Left lung (tissue), 10 donors: ENCODE data around the gene GRK4. TPM values are rescaled to one million over a fixed set of nuclear protein-coding genes. Genes with fewer than 3 reads are reported as not detected.
A peak's percentile ranks its signal among the peaks of the same experiment; 100 is the strongest.

Experiments
- ATAC-seq: fragments of 200-7000 bp; cut with Tn5 transposase; one replicate; pipeline ENCODE4 v1.9.1; 2020; ENCODE audit warnings: moderate library complexity
- DNase-seq, 4 donors: peaks; one replicate each; pipeline ENCODE4 v3.0.0-alpha.2; 2013 to 2020
- H3K27ac ChIP-seq, 2 donors: fragments of 200-600 bp; sonication (generic) in 1 of 2; one replicate each; pipeline versions ENCODE4 v1.5.0 to v1.8.0; 2020 to 2021
- H3K27me3 ChIP-seq, 2 donors: fragments of 200-600 bp; sonication (generic) in 1 of 2; one replicate each; pipeline versions ENCODE4 v1.5.0 to v1.8.0; 2020 to 2021
- H3K36me3 ChIP-seq, 2 donors: fragments of 200-600 bp; sonication (generic) in 1 of 2; one replicate each; pipeline versions ENCODE4 v1.5.0 to v1.8.0; 2020 to 2021
- H3K4me1 ChIP-seq, 2 donors: fragments of 200-600 bp; one replicate each; pipeline ENCODE4 v1.8.0; 2021
- H3K4me3 ChIP-seq, 2 donors: fragments of 200-600 bp; sonication (generic) in 1 of 2; one replicate each; pipeline versions ENCODE4 v1.5.0 to v1.8.0; 2020 to 2021; ENCODE audit warnings: mild to moderate bottlenecking in 1 of 2
- H3K9me3 ChIP-seq, 2 donors: fragments of 200-600 bp; sonication (generic) in 1 of 2; one replicate each; pipeline versions ENCODE4 v1.5.0 to v1.8.0; 2020 to 2021
- intact Hi-C, 2 donors: fragments of 100-400 bp; cut with DNase I; formaldehyde crosslinking; loops; one replicate each; pipeline versions ENCODE4 v1.11.2 to v1.14.2; 2022
- polyA plus RNA-seq, 6 donors: library from polyadenylated mRNA; unstranded; fragments of 120-200 nt; gene quantifications; one replicate each; pipeline ENCODE4 v1.2.1, GENCODE V29; 2013; ENCODE audit not compliant: insufficient read length in 6 of 6
- total RNA-seq, 2 donors: library from RNA; stranded (reverse); fragmentation: NEBNext Ultra II Directional; extraction: Animal tissue kit (Norgen Biotek cat#: 25700); gene quantifications; one replicate each; pipeline ENCODE4 v1.2.1, GENCODE V29; 2021
- TF ChIP-seq, protein P1 (sequence below), 2 donors: fragments of 200-600 bp; sonication (generic) in 1 of 2; IDR thresholded peaks; one replicate each; pipeline versions ENCODE4 v1.5.0 to v1.8.0; 2021; ENCODE audit warnings: antibody characterized with exemption in 2 of 2
- donor health status: DM: no; HTN: yes; CAD: no.
- donor health status: DM: no; HTN: no; CAD: no.

Gene GRK4
- total and polyA plus RNA-seq, 8 donors, result 5.3 to 23.0 (median 15.9) TPM

DNA sequence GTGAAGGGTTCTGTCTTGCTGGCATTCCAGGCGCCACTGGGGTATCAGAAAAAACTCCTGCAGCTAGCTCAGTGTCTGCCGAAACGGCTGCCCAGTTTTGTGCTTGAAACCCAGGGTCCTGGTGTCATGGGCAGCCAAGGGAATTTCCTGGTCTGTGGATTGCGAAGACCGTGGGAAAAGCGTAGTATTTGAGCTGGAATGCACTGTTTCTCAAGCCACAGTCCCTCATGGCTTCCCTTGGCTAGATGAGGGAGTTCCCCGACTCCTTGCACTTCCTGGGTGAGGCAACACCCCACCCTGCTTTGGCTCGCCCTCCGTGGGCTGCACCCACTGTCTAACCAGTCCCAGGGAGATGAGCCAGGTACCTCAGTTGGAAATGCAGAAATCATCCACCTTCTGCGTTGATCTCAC lies 40.2 kb upstream of the GRK4 start:
- Histone ChIP-seq H3K4me1 (peaks cover 12 to 20% of the 10 kb centered on the region in 2 donors), H3K9me3 (no peaks in the 10 kb centered on the region), H3K4me3 (no peak overlapping the region), H3K36me3 (peaks cover 0 to 69% of the 10 kb centered on the region in 2 donors), H3K27me3 (no peaks in the 10 kb centered on the region), H3K27ac (peak overlapping the region in 1 of 2 donors; percentile 3)
- DNase-seq, result peak in 1 of 4 donors; percentile 31
- ATAC-seq, result peak; percentile 41
- intact Hi-C loops, result no loop called here
- TF ChIP-seq, protein P1, sequence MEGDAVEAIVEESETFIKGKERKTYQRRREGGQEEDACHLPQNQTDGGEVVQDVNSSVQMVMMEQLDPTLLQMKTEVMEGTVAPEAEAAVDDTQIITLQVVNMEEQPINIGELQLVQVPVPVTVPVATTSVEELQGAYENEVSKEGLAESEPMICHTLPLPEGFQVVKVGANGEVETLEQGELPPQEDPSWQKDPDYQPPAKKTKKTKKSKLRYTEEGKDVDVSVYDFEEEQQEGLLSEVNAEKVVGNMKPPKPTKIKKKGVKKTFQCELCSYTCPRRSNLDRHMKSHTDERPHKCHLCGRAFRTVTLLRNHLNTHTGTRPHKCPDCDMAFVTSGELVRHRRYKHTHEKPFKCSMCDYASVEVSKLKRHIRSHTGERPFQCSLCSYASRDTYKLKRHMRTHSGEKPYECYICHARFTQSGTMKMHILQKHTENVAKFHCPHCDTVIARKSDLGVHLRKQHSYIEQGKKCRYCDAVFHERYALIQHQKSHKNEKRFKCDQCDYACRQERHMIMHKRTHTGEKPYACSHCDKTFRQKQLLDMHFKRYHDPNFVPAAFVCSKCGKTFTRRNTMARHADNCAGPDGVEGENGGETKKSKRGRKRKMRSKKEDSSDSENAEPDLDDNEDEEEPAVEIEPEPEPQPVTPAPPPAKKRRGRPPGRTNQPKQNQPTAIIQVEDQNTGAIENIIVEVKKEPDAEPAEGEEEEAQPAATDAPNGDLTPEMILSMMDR (IDR thresholded peaks at IDR 0.05), result no peak

DNA sequence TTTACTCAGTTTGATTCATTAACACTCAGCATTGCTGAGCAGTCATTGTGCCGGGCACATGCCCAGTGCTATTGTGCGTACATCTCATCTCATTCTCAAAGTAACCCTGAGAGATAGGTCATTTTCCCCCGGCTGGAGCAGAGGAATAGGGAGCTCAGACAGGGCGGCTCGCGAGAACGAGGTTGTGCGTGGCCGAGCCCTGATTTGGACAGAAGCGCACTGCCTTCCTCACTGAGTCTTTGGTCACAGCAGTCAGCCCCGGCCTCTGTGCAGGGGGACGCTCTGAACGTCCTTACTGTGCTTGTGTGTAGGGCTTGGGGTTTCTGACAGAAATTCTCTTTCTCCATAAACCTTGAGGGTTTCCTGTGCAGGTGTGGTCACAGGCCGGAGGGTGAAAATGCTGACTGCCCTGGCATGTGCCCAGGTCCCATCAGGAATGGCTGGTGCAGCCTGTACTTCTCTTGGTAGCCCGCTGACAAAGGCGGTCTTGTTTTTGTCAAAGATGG lies 39.6 kb upstream of the GRK4 start:
- Histone ChIP-seq H3K27me3 (no peaks in the 10 kb centered on the region), H3K36me3 (peaks cover 0 to 69% of the 10 kb centered on the region in 2 donors), H3K9me3 (no peaks in the 10 kb centered on the region), H3K4me1 (peaks cover 12 to 26% of the 10 kb centered on the region in 2 donors), H3K4me3 (no peak overlapping the region), H3K27ac (peak overlapping the region in 1 of 2 donors; percentile 3)
- peak in 1 of 4 donors; percentile 31 for DNase-seq
- ATAC-seq, result peak; percentile 10
- TF ChIP-seq, protein P1 (IDR thresholded peaks at IDR 0.05), result no peak
- intact Hi-C loops, result no loop called here

DNA sequence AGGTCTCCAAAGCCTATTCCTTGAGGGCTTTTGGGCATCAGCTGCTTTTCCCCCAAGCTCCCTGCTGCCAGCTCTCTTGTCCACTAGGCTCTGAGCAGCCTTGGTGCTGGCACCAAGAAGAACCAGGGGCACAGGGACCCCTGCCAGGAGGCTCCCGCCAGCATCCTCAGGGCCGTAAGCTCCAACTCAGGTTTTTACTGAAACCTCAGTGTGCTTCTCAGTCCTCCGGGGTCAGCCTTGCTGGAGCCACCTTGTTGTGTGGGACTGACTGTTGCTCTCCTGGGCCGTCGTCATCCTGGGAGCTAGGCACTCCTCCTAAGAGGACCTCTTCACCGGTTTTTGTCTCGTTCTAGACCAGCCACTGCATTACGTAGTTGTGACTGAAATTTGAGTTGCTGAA lies 39.1 kb upstream of the GRK4 start:
- no peaks in the 10 kb centered on the region for H3K9me3 ChIP-seq
- peaks cover 0 to 72% of the 10 kb centered on the region in 2 donors for H3K36me3 ChIP-seq
- TF ChIP-seq, protein P1 (IDR thresholded peaks at IDR 0.05), result no peak
- intact Hi-C loops, result no loop called here
- DNase-seq (peak in 1 of 4 donors; percentile 31), ATAC-seq (peak; percentile 62)
- no peak overlapping the region for H3K4me3 ChIP-seq
- H3K27ac ChIP-seq, result peak overlapping the region in 1 of 2 donors; percentile 1
- peaks cover 12 to 28% of the 10 kb centered on the region in 2 donors for H3K4me1 ChIP-seq
- H3K27me3 ChIP-seq, result no peaks in the 10 kb centered on the region

DNA sequence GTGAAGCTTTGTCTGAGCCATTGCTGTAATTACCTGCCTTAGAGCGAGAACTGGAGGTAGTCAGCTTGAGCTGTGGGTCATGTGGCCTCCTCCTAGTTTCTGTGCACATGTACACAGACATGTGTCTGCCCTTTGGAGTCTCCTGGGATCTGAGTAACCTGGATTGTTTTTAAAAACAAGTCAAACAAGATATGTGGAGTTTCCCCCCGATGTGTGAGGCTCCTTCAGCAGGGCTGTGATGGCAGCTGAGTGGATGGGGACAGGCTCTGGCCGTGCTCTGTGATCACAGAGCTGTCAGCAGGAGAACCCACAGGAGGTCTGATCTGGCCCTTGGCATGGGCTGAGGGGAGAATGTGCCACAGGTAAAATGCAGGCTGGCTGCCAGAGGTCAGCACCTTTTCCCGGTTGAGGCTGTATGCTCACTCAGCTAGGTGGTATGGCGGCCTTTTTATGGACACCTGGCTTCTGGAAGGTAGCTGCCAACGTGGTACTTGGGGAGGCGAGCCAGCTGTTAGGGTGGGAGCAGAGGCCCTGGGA lies 38.5 kb upstream of the GRK4 start:
- Histone ChIP-seq H3K27me3 (no peaks in the 10 kb centered on the region), H3K36me3 (peaks cover 0 to 77% of the 10 kb centered on the region in 2 donors), H3K4me1 (peaks cover 13 to 32% of the 10 kb centered on the region in 2 donors), H3K9me3 (no peaks in the 10 kb centered on the region), H3K4me3 (no peak overlapping the region), H3K27ac (peak overlapping the region in 1 of 2 donors; percentile 1)
- intact Hi-C loops, result no loop called here
- ATAC-seq (peak; percentile 28), DNase-seq (peak in 1 of 4 donors; percentile 27)
- TF ChIP-seq, protein P1 (IDR thresholded peaks at IDR 0.05), result no peak

DNA sequence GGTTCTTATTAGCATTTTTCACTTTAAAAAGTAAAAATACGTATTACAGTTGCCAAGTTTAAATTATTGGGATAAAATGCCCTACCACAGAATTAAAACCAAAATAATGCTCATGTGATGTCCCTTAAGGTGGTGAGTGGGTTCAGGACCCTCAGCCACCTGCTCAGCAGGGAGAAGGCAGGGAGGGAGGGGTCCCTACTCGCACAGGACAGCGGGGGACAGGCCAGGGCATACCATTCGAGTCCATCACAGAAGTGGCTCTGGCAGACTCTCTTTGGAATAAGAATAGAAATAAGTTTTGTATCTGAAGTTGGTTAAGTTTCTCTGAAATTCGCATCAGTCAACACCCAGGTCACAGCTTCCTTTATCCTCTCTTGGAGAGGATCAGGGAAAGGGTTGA lies 37.9 kb upstream of the GRK4 start:
- Histone ChIP-seq H3K27me3 (no peaks in the 10 kb centered on the region), H3K4me3 (no peak overlapping the region), H3K36me3 (peaks cover 0 to 84% of the 10 kb centered on the region in 2 donors), H3K9me3 (no peaks in the 10 kb centered on the region), H3K4me1 (peaks cover 17 to 37% of the 10 kb centered on the region in 2 donors), H3K27ac (no peak overlapping the region)
- intact Hi-C loops, result no loop called here
- ATAC-seq (no peak), DNase-seq (no peak)
- TF ChIP-seq, protein P1 (IDR thresholded peaks at IDR 0.05), result no peak
